SKM-1 (cell line): ENCODE results near the gene FBP1.

Experiments
- DNase-seq: peaks from one replicate; lab custom pipeline; 2025; ENCODE audit not compliant: unreplicated experiment; lab: John Stamatoyannopoulos, UW

Gene FBP1

GRCh38 chr9:94639061-94639998 lies at the start of gene FBP1:
FBP1 (minus strand) TSS chr9:94639518; CDS start chr9:94639310, 208 bp downstream.
- DNase-seq: peak; percentile 43

GRCh38 chr9:94687451-94687850 lies 48.1 kb upstream of the FBP1 start:
- no peak for DNase-seq

- DNase-seq: no peak
These were observed 46.0 kb upstream of the FBP1 start for GRCh38 chr9:94685359-94685758.

- DNase-seq: peak; percentile 1
These were observed 42.2 kb upstream of the FBP1 start for GRCh38 chr9:94681508-94681907.

GRCh38 chr9:94680621-94681020 lies 41.3 kb upstream of the FBP1 start:
- no peak for DNase-seq

GRCh38 chr9:94680020-94680419 lies 40.7 kb upstream of the FBP1 start:
- DNase-seq: no peak

- no peak for DNase-seq
These were observed 40.3 kb upstream of the FBP1 start for GRCh38 chr9:94679587-94679986.

GRCh38 chr9:94677929-94678328 lies 38.6 kb upstream of the FBP1 start:
- DNase-seq: no peak

- DNase-seq: no peak
These were observed 37.3 kb upstream of the FBP1 start for GRCh38 chr9:94676446-94677131.

GRCh38 chr9:94675008-94675881 lies 35.9 kb upstream of the FBP1 start:
- no peak for DNase-seq

GRCh38 chr9:94672811-94673487 lies 33.6 kb upstream of the FBP1 start:
- DNase-seq: no peak

- DNase-seq: peak; percentile 36
These were observed 29.8 kb upstream of the FBP1 start for GRCh38 chr9:94668928-94669729.

GRCh38 chr9:94668418-94668927 lies 29.2 kb upstream of the FBP1 start:
- DNase-seq: no peak

- DNase-seq: no peak
These were observed 27.2 kb upstream of the FBP1 start for GRCh38 chr9:94666364-94667099.

- no peak for DNase-seq
These were observed 26.3 kb upstream of the FBP1 start for GRCh38 chr9:94665613-94666012.

- no peak for DNase-seq
These were observed 25.5 kb upstream of the FBP1 start for GRCh38 chr9:94664801-94665200.

- no peak for DNase-seq
These were observed 24.3 kb upstream of the FBP1 start for GRCh38 chr9:94663640-94664039.

- no peak for DNase-seq
These were observed 23.8 kb upstream of the FBP1 start for GRCh38 chr9:94663140-94663539.
